C4-2B (cell line): ENCODE data around the gene C1R.

Experiments
- H3K27ac ChIP-seq: fragments of 450-650 bp; 2 replicates; pipeline ENCODE4 v1.5.1; 2017
- ZFX ChIP-seq: fragments of 450-650 bp; IDR thresholded peaks from 2 replicates; pipeline ENCODE4 v1.6.1; 2017
- TF ChIP-seq, protein P1 (sequence below): fragments of 450-650 bp; conservative IDR thresholded peaks from 2 replicates; pipeline ENCODE4 v1.5.1; 2017; ENCODE audit warnings: mild to moderate bottlenecking

The C1R gene

DNA sequence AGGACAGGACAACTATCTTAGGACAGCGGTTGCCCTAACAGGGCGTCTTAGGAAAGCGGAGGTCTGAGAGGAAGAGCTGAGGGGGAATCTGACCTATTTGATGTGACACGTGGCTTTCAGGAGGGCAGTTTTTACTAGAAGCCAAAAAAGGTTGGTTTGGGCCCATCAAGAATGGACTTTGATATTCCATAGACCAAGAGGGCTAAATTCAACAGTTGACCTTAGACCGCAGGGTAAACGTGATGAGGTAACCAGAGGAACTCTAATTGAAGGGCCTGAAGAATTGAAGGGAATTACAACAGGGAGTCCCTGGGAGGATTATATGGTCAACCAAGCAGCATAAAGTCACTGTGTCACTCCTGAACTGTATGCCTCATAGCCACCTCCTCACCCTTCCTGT is 20.2 kb downstream of the C1R start:
- no peak overlapping the region for H3K27ac ChIP-seq
- TF ChIP-seq, protein P1, sequence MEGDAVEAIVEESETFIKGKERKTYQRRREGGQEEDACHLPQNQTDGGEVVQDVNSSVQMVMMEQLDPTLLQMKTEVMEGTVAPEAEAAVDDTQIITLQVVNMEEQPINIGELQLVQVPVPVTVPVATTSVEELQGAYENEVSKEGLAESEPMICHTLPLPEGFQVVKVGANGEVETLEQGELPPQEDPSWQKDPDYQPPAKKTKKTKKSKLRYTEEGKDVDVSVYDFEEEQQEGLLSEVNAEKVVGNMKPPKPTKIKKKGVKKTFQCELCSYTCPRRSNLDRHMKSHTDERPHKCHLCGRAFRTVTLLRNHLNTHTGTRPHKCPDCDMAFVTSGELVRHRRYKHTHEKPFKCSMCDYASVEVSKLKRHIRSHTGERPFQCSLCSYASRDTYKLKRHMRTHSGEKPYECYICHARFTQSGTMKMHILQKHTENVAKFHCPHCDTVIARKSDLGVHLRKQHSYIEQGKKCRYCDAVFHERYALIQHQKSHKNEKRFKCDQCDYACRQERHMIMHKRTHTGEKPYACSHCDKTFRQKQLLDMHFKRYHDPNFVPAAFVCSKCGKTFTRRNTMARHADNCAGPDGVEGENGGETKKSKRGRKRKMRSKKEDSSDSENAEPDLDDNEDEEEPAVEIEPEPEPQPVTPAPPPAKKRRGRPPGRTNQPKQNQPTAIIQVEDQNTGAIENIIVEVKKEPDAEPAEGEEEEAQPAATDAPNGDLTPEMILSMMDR = no peak
- no peak for TF ChIP-seq ZFX

DNA sequence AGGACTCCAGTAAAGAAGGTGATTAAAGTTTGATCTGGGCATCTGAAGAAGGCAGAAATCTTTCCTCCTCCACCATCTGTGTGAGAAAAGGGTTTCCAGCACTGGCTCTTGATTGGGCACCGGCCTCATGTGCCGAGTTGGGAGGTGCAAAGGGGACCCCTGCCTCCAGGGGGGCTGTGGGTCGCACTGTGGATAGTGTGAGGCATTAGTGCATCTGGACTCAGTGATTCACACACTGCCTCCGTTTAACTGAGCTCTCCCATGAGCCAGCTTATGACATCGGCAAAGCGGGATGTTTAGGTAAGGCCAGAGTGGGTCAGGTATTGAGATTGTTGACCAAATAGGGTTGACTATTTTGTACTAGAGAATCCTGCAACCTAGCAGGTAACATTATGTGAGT is 22.9 kb downstream of the C1R start:
- H3K27ac ChIP-seq = no peak overlapping the region
- TF ChIP-seq, protein P1 = no peak
- no peak for TF ChIP-seq ZFX

DNA sequence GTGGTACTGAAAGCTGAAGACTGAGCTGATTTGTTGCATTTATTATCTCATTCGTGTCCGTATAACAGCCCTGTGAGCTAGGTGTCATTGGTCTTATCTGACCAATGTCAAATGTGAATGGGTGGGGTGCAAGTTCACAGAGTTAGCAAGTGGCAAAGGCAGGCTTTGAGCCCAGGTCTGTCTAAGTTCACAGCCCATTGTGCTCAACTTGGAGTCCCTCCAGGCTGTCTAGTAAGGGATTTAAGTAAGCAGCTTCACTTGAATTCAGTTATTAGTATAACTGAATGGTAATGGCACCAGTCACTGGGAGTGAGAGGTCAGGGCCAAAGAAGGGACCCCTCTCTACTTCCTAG is 23.3 kb downstream of the C1R start:
- no peak for TF ChIP-seq ZFX
- TF ChIP-seq, protein P1 = no peak
- no peak overlapping the region for H3K27ac ChIP-seq

DNA sequence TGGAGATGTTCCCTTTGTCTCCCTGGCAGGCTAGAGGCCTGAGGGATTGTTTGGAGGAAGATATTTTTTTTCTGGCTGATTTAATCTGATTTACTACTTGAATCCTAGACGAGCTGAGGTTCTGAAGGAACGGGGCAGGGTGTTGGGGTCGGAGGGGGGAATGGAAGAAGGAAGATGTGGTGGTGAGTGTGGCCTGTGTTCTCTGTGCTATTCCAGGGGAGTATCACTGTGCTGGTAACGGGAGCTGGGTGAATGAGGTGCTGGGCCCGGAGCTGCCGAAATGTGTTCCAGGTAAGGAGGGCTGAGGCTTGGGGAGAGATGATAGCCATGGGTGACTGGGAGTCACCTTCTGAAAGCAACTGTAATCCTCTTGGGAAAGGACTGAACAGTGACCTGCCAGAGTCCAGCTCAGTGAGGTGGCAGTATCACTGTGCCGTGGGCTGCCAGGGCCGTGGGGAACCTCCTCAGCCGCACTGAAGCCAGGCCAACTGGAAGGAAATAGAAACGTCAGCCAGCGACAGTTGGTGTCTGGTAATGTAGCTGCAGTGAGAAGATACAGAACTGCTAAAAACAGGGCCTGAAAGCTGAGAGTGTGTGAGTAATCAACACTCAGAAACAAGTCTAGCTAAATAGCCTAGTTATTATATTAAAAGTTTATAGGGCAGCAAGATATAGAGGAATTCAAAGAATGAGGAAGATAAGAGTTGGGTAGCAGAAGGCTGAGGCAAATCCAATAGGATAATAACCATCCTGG is 23.8 kb downstream of the C1R start:
- TF ChIP-seq ZFX = no peak
- TF ChIP-seq, protein P1 = no peak
- no peak overlapping the region for H3K27ac ChIP-seq

DNA sequence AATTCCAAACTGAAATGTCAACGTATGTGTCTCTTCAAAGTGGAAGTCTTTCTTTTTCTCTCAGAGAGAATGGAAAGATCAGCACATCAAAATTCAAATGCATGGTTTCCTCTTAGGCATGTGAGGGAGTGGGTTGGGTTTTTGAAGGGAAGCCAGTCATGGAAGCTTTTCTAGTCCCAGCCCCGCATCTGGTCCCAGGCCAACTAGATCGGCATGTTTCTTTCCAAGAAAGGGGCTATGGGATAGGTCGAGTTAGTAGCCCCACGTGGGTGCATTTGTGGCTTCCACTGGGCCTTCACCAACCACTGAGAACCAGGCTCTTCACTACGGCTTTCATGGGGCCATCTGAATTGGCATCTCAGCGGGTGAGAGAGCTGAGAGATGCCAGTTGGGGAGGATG is 25.1 kb downstream of the C1R start:
- H3K27ac ChIP-seq = no peak overlapping the region
- TF ChIP-seq, protein P1 = no peak
- TF ChIP-seq ZFX = no peak

DNA sequence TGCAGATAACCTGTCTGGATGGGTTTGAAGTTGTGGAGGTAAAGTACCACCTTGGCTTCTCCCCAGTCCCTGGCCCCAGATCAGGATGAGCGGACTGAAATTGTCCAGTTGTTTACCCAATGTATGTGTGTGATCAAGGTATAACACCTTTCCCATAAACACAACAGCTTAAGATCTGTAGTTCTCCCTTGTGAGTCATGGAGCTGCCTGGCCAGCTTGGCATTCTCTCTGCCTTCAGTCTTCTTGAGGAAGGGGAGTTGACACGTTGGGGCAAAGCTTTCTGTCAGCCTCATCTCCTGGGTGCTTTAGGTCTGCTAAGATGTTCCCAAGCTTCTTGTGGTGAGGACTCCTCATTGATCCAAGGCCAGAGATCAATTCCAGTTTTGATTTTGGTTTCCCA is 25.6 kb downstream of the C1R start:
- no peak for TF ChIP-seq ZFX
- TF ChIP-seq, protein P1 = no peak
- H3K27ac ChIP-seq = no peak overlapping the region

DNA sequence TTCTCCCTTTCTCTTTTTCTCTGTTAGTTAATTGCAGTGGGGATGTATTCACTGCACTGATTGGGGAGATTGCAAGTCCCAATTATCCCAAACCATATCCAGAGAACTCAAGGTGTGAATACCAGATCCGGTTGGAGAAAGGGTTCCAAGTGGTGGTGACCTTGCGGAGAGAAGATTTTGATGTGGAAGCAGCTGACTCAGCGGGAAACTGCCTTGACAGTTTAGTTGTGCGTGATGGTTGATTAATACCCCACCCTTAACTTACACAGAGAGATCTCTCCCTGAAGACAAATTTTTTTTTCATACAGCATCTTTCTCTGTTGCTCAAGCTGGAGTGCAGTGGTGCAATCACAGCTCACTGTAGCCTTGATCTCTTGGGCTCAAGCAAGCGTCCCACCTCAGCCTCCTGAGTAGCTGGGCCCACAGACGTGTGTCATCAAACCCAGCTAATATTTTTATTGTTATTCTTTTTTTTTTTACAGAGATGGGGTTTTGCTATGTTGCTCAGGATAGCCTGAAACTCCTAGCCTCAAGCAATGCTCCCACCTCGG is 27.1 kb downstream of the C1R start:
- H3K27ac ChIP-seq = no peak overlapping the region
- 0 out of 2 replicates have a peak, but pooled peaks have one; percentile 5 for TF ChIP-seq ZFX
- TF ChIP-seq, protein P1 = no peak
